HG02610 (cell line): ENCODE data around the gene SDC1.
"Not testable (repeated sequence)": the region's sequence is repeated elsewhere in the genome, so short reads cannot be mapped to it uniquely, and the experiment has no call there.

Experiments used
- ATAC-seq: cut with Tn5 transposase; IDR thresholded peaks from one replicate; pipeline ENCODE4 v1.9.1; 2021; ENCODE audit warnings: mild to moderate bottlenecking, moderate library complexity; ENCODE audit not compliant: unreplicated experiment

SDC1 gene

GRCh38 chr2:20198796-20199632, 25.9 kb downstream of the SDC1 start:
- no peak for ATAC-seq

GRCh38 chr2:20198001-20198400, 26.9 kb downstream of the SDC1 start:
- ATAC-seq, result no peak

GRCh38 chr2:20197192-20197591, 27.7 kb downstream of the SDC1 start:
- ATAC-seq, result no peak

- ATAC-seq, result no peak
These were observed 28.2 kb downstream of the SDC1 start for GRCh38 chr2:20196657-20197161.

GRCh38 chr2:20196053-20196656, 28.8 kb downstream of the SDC1 start:
- no peak for ATAC-seq

GRCh38 chr2:20195431-20196033, 29.4 kb downstream of the SDC1 start:
- no peak for ATAC-seq

- ATAC-seq, result not testable (repeated sequence)
These were observed 29.9 kb downstream of the SDC1 start for GRCh38 chr2:20195016-20195411.

- no peak for ATAC-seq
These were observed 30.6 kb downstream of the SDC1 start for GRCh38 chr2:20194097-20195015.

GRCh38 chr2:20193185-20193584, 31.7 kb downstream of the SDC1 start:
- no peak for ATAC-seq

GRCh38 chr2:20192781-20193180, 32.1 kb downstream of the SDC1 start:
- ATAC-seq, result no peak

GRCh38 chr2:20191714-20192569, 33.0 kb downstream of the SDC1 start:
- no peak for ATAC-seq

- no peak for ATAC-seq
These were observed 33.8 kb downstream of the SDC1 start for GRCh38 chr2:20190876-20191713.

GRCh38 chr2:20190170-20190569, 34.8 kb downstream of the SDC1 start:
- no peak for ATAC-seq

- no peak for ATAC-seq
These were observed 35.5 kb downstream of the SDC1 start for GRCh38 chr2:20189299-20189931.

- no peak for ATAC-seq
These were observed 36.1 kb downstream of the SDC1 start for GRCh38 chr2:20188851-20189250.

- ATAC-seq, result no peak
These were observed 36.7 kb downstream of the SDC1 start for GRCh38 chr2:20188201-20188600.

- ATAC-seq, result no peak
These were observed 37.6 kb downstream of the SDC1 start for GRCh38 chr2:20187331-20187730.

- no peak for ATAC-seq
These were observed 38.1 kb downstream of the SDC1 start for GRCh38 chr2:20186855-20187187.
